ENCODE results near the gene SPTBN1. TPM values are rescaled to one million over a fixed set of nuclear protein-coding genes. Genes with fewer than 3 reads are reported as not detected.

SPTBN1 gene
- total and polyA plus RNA-seq, 2 of the 4 experiments (the other 2 are of a cell fraction) = 49.1 to 241 TPM

DNA sequence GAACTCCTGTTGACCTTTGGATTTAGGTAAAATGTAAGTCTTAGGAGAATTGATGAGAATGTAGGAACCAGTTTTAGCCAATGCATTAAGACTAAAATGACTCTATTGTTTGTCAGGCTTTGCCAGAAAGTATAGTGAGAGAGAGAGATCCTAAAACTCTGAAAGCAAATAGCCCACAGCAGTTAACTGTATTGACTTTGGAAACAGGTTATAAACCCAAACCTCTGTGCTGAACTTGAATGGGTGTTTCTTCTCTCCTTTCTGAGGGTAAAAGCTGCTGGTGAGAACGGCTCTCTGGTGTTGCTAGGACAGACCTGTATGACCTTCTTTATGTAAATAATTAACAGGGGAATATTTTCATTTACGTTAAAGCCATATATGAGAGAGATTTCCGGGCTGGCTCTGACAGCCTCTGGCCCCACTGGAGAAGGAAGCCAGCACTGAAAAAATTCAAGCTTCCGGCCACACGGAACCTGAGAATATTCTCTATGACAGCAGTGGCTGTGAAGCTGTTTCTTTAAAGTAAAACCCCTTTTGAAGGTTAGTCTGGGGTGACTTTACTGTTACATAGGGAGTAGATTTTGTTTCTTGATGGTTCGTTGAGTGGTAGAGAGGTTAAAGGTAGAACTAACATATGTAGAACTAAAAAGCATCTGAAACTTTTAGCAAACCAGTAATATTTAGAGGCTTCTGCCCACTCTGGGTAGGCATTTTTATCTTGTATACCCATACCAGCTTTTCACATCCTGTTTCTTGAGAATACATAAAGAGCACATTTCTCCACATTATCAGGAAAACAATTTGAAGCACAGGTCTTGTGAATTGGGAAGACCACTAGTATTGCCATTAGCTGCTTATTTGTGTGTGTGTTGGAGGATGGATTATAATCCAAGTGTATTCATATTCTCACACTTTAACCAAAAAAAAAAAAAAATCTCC, 123.8 kb downstream of the SPTBN1 start (continued):
- no peak for TF ChIP-seq MXI1 (IDR thresholded peaks at IDR 0.05; ENCODE audit: borderline replicate concordance, low read depth, low read length)
- no peak for TF ChIP-seq POLR2A (IDR thresholded peaks at IDR 0.05; ENCODE audit: low read depth, low read length)
- TF ChIP-seq RFX5 (IDR thresholded peaks at IDR 0.05; ENCODE audit: low read depth, low read length) = no peak

GRCh38 chr2:54581326-54582039, 125.4 kb downstream of the SPTBN1 start:
- CTCF ChIA-PET = interaction anchor here (1.0 kb wide), 1 partner anchor 10 kb away, joined by 3 read pairs; no protein-coding TSS in a partner anchor
- no peak for ATAC-seq (ENCODE audit: low read depth)
- intact Hi-C loops (cut with micrococcal nuclease) = no loop called here
- H3K4me3 ChIP-seq (ENCODE audit: insufficient read depth, low read depth, low read length) = no peak overlapping the region
- POLR2A ChIA-PET (ENCODE audit: unreplicated experiment) = no interaction called here
- H3K9ac ChIP-seq (ENCODE audit: low read depth, low read length) = no peak overlapping the region
- H3K9me1 ChIP-seq (ENCODE audit: insufficient read depth, low read length) = peaks cover 10% of the 10 kb centered on the region
- no peak overlapping the region for H4K5ac ChIP-seq (ENCODE audit: low read depth, low read length)
- no TSS peak for BruUV-seq (replicated peaks)
- no peak overlapping the region for H4K8ac ChIP-seq (ENCODE audit: low read depth in 2 of 2, low read length in 2 of 2)
- H4K20me1 ChIP-seq (ENCODE audit: insufficient read depth, low read length) = peaks cover 13% of the 10 kb centered on the region; the same call in 1 of the 2 replicates
- peaks cover 9% of the 10 kb centered on the region; the same call in 1 of the 2 replicates for H3K4me1 ChIP-seq (ENCODE audit: control insufficient read depth, insufficient read depth, low read length)
- no peak overlapping the region for H3K4ac ChIP-seq (ENCODE audit: low read depth, low read length)
- no peak overlapping the region for H2BK120ac ChIP-seq (ENCODE audit: low read depth, low read length)
- H4K91ac ChIP-seq (ENCODE audit: insufficient read depth, low read depth, low read length) = no peak overlapping the region
- 90% methylated on average over 2 of the region's 7 CpGs; no CpG with 5 or more reads in 1 of the 2 experiments for WGBS, 2 experiments (ENCODE audit: extremely low coverage in 2 of 2, insufficient read length in 1 of 2)
- no peak overlapping the region for H3K18ac ChIP-seq (ENCODE audit: low read depth, low read length)
- H3K23ac ChIP-seq (ENCODE audit: low read depth, low read length) = no peak overlapping the region
- no peak overlapping the region for H2AK9ac ChIP-seq (replicated peaks; ENCODE audit: low read depth, low read length, poor library complexity)
- H3K56ac ChIP-seq (ENCODE audit: extremely low read depth, insufficient read depth, low read length) = no peak overlapping the region
- H2BK20ac ChIP-seq (ENCODE audit: low read depth, low read length) = no peak overlapping the region
- no peak overlapping the region for H2AK5ac ChIP-seq (ENCODE audit: low read depth, low read length)
- H3K4me2 ChIP-seq (ENCODE audit: low read depth, low read length) = no peak overlapping the region
- H3K27ac ChIP-seq (ENCODE audit: insufficient read depth, low read length) = no peak overlapping the region
- DNase-seq = no peak
- H2AFZ ChIP-seq (replicated peaks; ENCODE audit: low read length, poor library complexity) = no peak overlapping the region
- H3K14ac ChIP-seq (replicated peaks; ENCODE audit: low read depth, low read length) = no peak overlapping the region; the same call in 1 of the 2 replicates
- H2BK5ac ChIP-seq (ENCODE audit: low read depth, low read length, poor library complexity, severe bottlenecking) = no peak overlapping the region
- no peaks in the 10 kb centered on the region for H3K9me3 ChIP-seq (ENCODE audit: control insufficient read depth, insufficient read depth, low read length)
- peaks cover 1% of the 10 kb centered on the region; the same call in 1 of the 2 replicates for H3K36me3 ChIP-seq (ENCODE audit: control insufficient read depth, insufficient read depth, low read length)
- peaks cover 44 to 74% of the 10 kb centered on the region in 2 experiments for H3K79me1 ChIP-seq (ENCODE audit: low read depth in 1 of 2, low read length in 2 of 2)
- dilution Hi-C loops (cut with HindIII; ENCODE audit: low sequenced_read_pairs, unreplicated experiment) = no loop called here
- H3K27me3 ChIP-seq (ENCODE audit: control insufficient read depth, insufficient read depth, low read length) = no peaks in the 10 kb centered on the region
- no peak overlapping the region for H2BK15ac ChIP-seq (ENCODE audit: low read depth, low read length)
- in situ Hi-C loops (cut with MboI; ENCODE audit: low sequenced_read_pairs) = no loop called here
- no peak for TF ChIP-seq RCOR1 (IDR thresholded peaks at IDR 0.05; ENCODE audit: insufficient replicate concordance, low read length)
- TF ChIP-seq, protein P1, sequence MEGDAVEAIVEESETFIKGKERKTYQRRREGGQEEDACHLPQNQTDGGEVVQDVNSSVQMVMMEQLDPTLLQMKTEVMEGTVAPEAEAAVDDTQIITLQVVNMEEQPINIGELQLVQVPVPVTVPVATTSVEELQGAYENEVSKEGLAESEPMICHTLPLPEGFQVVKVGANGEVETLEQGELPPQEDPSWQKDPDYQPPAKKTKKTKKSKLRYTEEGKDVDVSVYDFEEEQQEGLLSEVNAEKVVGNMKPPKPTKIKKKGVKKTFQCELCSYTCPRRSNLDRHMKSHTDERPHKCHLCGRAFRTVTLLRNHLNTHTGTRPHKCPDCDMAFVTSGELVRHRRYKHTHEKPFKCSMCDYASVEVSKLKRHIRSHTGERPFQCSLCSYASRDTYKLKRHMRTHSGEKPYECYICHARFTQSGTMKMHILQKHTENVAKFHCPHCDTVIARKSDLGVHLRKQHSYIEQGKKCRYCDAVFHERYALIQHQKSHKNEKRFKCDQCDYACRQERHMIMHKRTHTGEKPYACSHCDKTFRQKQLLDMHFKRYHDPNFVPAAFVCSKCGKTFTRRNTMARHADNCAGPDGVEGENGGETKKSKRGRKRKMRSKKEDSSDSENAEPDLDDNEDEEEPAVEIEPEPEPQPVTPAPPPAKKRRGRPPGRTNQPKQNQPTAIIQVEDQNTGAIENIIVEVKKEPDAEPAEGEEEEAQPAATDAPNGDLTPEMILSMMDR (conservative IDR thresholded peaks at IDR 0.05; ENCODE audit: low read depth, low read length) = no peak
- no peak for TF ChIP-seq FOS (IDR thresholded peaks at IDR 0.05; ENCODE audit: low read depth, low read length)
- no peak for TF ChIP-seq RFX5 (IDR thresholded peaks at IDR 0.05; ENCODE audit: low read depth, low read length)
- TF ChIP-seq USF2 (IDR thresholded peaks at IDR 0.05; ENCODE audit: low read depth, low read length) = no peak
- no peak for TF ChIP-seq CHD1 (IDR thresholded peaks at IDR 0.05; ENCODE audit: low read depth, low read length)
- TF ChIP-seq NFE2L2 (IDR thresholded peaks at IDR 0.05; ENCODE audit: low read depth, low read length) = no peak
- TF ChIP-seq MAFK (IDR thresholded peaks at IDR 0.05; ENCODE audit: low read depth, low read length) = no peak

Measured in IMR-90 (cell line).